ENCODE measurements around the gene N4BP3. TPM values are rescaled to one million over a fixed set of nuclear protein-coding genes. Genes with fewer than 3 reads are reported as not detected.

Gene N4BP3
- polyA plus RNA-seq, 3 donors = 0.01 TPM; not detected in 2

DNA sequence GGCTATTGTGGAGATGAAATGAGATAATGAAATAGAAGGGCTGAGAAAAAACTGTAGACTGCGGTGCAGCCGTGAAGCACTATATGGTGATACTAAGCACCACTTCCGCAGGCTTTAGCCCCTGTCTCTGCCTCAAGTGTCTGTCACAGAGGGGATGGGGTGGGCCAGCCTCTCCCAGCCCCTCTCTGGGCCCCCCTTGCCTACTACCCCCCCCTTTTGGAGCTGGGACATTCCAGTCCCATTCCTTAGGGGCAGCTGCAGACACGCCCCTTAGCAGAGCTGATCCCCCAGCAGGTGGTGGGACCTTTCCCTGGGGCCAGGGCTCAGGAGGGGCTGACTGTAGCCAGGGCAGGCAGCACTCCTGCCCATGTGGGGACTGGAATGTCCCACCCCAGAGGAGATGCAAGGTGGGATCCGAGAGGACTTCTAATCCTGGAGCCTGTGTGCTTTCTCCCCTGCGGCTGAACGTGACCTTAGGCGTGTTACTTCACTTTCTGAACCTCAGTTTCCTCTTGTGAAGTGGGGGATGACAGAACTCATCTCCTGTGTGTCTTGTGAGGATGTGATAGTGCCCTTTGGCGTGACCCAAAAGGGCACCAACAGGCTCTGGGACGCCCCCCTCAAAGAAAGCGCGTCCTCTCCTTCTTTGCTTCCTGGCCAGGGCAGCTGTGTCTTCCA, 1.9 kb downstream of the N4BP3 start:
- peaks cover 3 to 17% of the 10 kb centered on the region in 2 donors for H3K4me1 ChIP-seq (ENCODE audit: control insufficient read depth in 1 of 2, insufficient read depth in 2 of 2, low read length in 2 of 2)
- no peaks in the 10 kb centered on the region for H3K79me2 ChIP-seq (ENCODE audit: insufficient read depth, low read length)
- H3K27ac Mint-ChIP-seq = peak overlapping the region in 1 of 7 donors; percentile 69
- peak in 1 of 3 donors; percentile 1 for DNase-seq
- WGBS (ENCODE audit: insufficient coverage) = 70% methylated on average over 2 of the region's 12 CpGs
- TF ChIP-seq, protein P1, sequence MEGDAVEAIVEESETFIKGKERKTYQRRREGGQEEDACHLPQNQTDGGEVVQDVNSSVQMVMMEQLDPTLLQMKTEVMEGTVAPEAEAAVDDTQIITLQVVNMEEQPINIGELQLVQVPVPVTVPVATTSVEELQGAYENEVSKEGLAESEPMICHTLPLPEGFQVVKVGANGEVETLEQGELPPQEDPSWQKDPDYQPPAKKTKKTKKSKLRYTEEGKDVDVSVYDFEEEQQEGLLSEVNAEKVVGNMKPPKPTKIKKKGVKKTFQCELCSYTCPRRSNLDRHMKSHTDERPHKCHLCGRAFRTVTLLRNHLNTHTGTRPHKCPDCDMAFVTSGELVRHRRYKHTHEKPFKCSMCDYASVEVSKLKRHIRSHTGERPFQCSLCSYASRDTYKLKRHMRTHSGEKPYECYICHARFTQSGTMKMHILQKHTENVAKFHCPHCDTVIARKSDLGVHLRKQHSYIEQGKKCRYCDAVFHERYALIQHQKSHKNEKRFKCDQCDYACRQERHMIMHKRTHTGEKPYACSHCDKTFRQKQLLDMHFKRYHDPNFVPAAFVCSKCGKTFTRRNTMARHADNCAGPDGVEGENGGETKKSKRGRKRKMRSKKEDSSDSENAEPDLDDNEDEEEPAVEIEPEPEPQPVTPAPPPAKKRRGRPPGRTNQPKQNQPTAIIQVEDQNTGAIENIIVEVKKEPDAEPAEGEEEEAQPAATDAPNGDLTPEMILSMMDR (IDR thresholded peaks at IDR 0.05) = no peak
- no peak overlapping the region for H3K9ac ChIP-seq (ENCODE audit: insufficient read depth, low read length, poor library complexity, severe bottlenecking)
- no peaks in the 10 kb centered on the region for H3K36me3 Mint-ChIP-seq
- peaks cover 0 to 34% (median 11%) of the 10 kb centered on the region in 7 donors for H3K9me3 Mint-ChIP-seq
- H3K9me3 ChIP-seq (replicated peaks in 1 of 2; ENCODE audit: control insufficient read depth in 1 of 2, insufficient read depth in 1 of 2, low read length in 2 of 2) = peaks cover 3 to 29% of the 10 kb centered on the region in 2 donors
- no peaks in the 10 kb centered on the region for H4K20me1 ChIP-seq (ENCODE audit: insufficient read depth, low read length)
- H3K36me3 ChIP-seq (replicated peaks in 1 of 2; ENCODE audit: control insufficient read depth in 1 of 2, insufficient read depth in 2 of 2, low read length in 2 of 2) = no peaks in the 10 kb centered on the region
- no peak overlapping the region for H2AFZ ChIP-seq (ENCODE audit: insufficient read depth, low read depth, low read length, poor library complexity, severe bottlenecking)
- H3K4me3 ChIP-seq (replicated peaks in 1 of 3; ENCODE audit: low read depth in 2 of 3, low read length in 3 of 3) = no peak overlapping the region
- intact Hi-C loops (cut with micrococcal nuclease) = no loop called here
- peak overlapping the region in 1 of 2 donors; percentile 86 for H3K4me3 Mint-ChIP-seq
- H3K27ac ChIP-seq (ENCODE audit: low read depth in 1 of 2, low read length in 2 of 2) = no peak overlapping the region
- peaks cover 48 to 72% of the 10 kb centered on the region in 2 donors for H3K27me3 ChIP-seq (ENCODE audit: control insufficient read depth in 2 of 2, insufficient read depth in 2 of 2, low read length in 2 of 2)
- H3K27me3 Mint-ChIP-seq (ENCODE audit: low read depth in 3 of 3) = peaks cover 66 to 81% (median 71%) of the 10 kb centered on the region in 3 donors
- H3K4me1 Mint-ChIP-seq = peaks cover 20% of the 10 kb centered on the region
- H3K4me2 ChIP-seq (replicated peaks; ENCODE audit: extremely low read depth, low read length, poor library complexity, severe bottlenecking) = no peak overlapping the region

DNA sequence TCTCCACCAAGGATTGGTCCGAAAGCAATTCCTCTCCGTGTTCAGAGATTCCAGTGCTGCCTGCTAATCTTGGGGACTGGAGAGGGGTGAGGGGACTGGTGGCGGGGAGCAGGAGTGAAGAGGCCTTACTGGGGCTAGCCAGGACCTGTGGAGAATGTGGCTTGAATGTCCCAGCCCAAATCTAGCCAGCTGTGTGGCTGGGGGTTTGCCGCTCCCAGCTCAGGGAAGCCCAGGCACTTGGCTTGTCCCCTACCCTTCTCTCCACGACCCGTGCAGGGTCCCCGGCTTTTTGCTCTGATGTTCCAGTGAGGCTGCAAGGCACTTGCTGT, 2.4 kb downstream of the N4BP3 start:
- Histone ChIP-seq H4K20me1 (ENCODE audit: insufficient read depth, low read length) (no peaks in the 10 kb centered on the region), H3K27ac (ENCODE audit: low read depth in 1 of 2, low read length in 2 of 2) (no peak overlapping the region), H3K4me2 (replicated peaks; ENCODE audit: extremely low read depth, low read length, poor library complexity, severe bottlenecking) (no peak overlapping the region), H3K9ac (ENCODE audit: insufficient read depth, low read length, poor library complexity, severe bottlenecking) (no peak overlapping the region), H3K27me3 (ENCODE audit: control insufficient read depth in 2 of 2, insufficient read depth in 2 of 2, low read length in 2 of 2) (peaks cover 47 to 70% of the 10 kb centered on the region in 2 donors), H3K79me2 (ENCODE audit: insufficient read depth, low read length) (no peaks in the 10 kb centered on the region), H3K9me3 (replicated peaks in 1 of 2; ENCODE audit: control insufficient read depth in 1 of 2, insufficient read depth in 1 of 2, low read length in 2 of 2) (peaks cover 3 to 29% of the 10 kb centered on the region in 2 donors), H3K4me1 (ENCODE audit: control insufficient read depth in 1 of 2, insufficient read depth in 2 of 2, low read length in 2 of 2) (peaks cover 3 to 17% of the 10 kb centered on the region in 2 donors), H3K4me3 (replicated peaks in 1 of 3; ENCODE audit: low read depth in 2 of 3, low read length in 3 of 3) (no peak overlapping the region), H2AFZ (ENCODE audit: insufficient read depth, low read depth, low read length, poor library complexity, severe bottlenecking) (no peak overlapping the region), H3K36me3 (replicated peaks in 1 of 2; ENCODE audit: control insufficient read depth in 1 of 2, insufficient read depth in 2 of 2, low read length in 2 of 2) (no peaks in the 10 kb centered on the region)
- H3K27ac Mint-ChIP-seq = peak overlapping the region in 1 of 7 donors; percentile 69
- H3K4me1 Mint-ChIP-seq = peaks cover 21% of the 10 kb centered on the region
- H3K36me3 Mint-ChIP-seq = no peaks in the 10 kb centered on the region
- H3K27me3 Mint-ChIP-seq (ENCODE audit: low read depth in 3 of 3) = peaks cover 64 to 81% (median 71%) of the 10 kb centered on the region in 3 donors
- 75% methylated on average over 1 of the region's 7 CpGs for WGBS (ENCODE audit: insufficient coverage)
- intact Hi-C loops (cut with micrococcal nuclease) = no loop called here
- DNase-seq = peak in 1 of 3 donors; percentile 1
- TF ChIP-seq, protein P1 (IDR thresholded peaks at IDR 0.05) = no peak
- H3K4me3 Mint-ChIP-seq = peak overlapping the region in 1 of 2 donors; percentile 59
- peaks cover 0 to 33% (median 11%) of the 10 kb centered on the region in 7 donors for H3K9me3 Mint-ChIP-seq
